SU-DHL-6 (cell line): Measurements from ENCODE around the gene ITPK1.

Source experiments
- H2AFZ ChIP-seq: fragments of 200-600 bp; sonication (generic); 2 replicates; pipeline ENCODE4 v1.6.1; 2014; ENCODE audit warnings: low read depth, mild to moderate bottlenecking, moderate library complexity, mixed read lengths, antibody characterized with exemption, low read length; ENCODE audit not compliant: severe bottlenecking
- H3F3A ChIP-seq: fragments of 200-600 bp; shearing (Covaris generic); 2 replicates; pipeline ENCODE4 v1.6.0; 2016; ENCODE audit warnings: antibody characterized with exemption, mild to moderate bottlenecking; ENCODE audit not compliant: insufficient read depth
- H3K27ac ChIP-seq: fragments of 200-600 bp; sonication (generic); 2 replicates; pipeline ENCODE4 v1.5.1; 2016; ENCODE audit warnings: low read depth, mild to moderate bottlenecking, low read length, moderate library complexity, mixed read lengths
- H3K27me3 ChIP-seq: fragments of 200-600 bp; sonication (generic), shearing (Covaris generic); 2 replicates; pipeline ENCODE4 v1.6.0; 2014; ENCODE audit warnings: mild to moderate bottlenecking, low read length
- H3K36me3 ChIP-seq: fragments of 200-600 bp; sonication (generic); 2 replicates; pipeline ENCODE4 v1.6.1; 2014; ENCODE audit warnings: mild to moderate bottlenecking, low read length, mixed read lengths
- H3K4me2 ChIP-seq: fragments of 300-600, 200-600 bp; shearing (Covaris generic), sonication (generic); 2 replicates; pipeline ENCODE4 v1.6.0; 2014; ENCODE audit warnings: low read length, low read depth, mild to moderate bottlenecking; ENCODE audit not compliant: poor library complexity, severe bottlenecking
- H3K4me3 ChIP-seq: fragments of 200-600 bp; sonication (generic); 2 replicates; pipeline ENCODE4 v1.5.1; 2014; ENCODE audit warnings: antibody characterized with exemption, low read length, mild to moderate bottlenecking, mixed read lengths; ENCODE audit not compliant: insufficient read depth, poor library complexity, severe bottlenecking
- H3K79me2 ChIP-seq: fragments of 200-600 bp; sonication (generic); 2 replicates; pipeline ENCODE4 v1.6.1; 2014; ENCODE audit warnings: mild to moderate bottlenecking, low read length, moderate library complexity; ENCODE audit not compliant: insufficient read depth
- H3K9ac ChIP-seq: fragments of 200-600 bp; sonication (generic); 2 replicates; pipeline ENCODE4 v1.7.0; 2014; ENCODE audit warnings: mild to moderate bottlenecking, low read length
- H3K9me2 ChIP-seq: fragments of 200-600 bp; sonication (generic); replicated peaks from 2 replicates; pipeline ENCODE4 v1.6.1; 2014; ENCODE audit warnings: low read length; ENCODE audit not compliant: insufficient read depth
- H3K9me3 ChIP-seq: fragments of 200-600 bp; sonication (generic); 2 replicates; pipeline ENCODE4 v1.6.1; 2014; ENCODE audit warnings: low read length, mixed read lengths; ENCODE audit not compliant: insufficient read depth
- H4K20me1 ChIP-seq: fragments of 200-600 bp; sonication (generic); 2 replicates; pipeline ENCODE4 v1.6.1; 2014; ENCODE audit warnings: low read depth, mild to moderate bottlenecking, antibody characterized with exemption, low read length, moderate library complexity, mixed read lengths
- EZH2phosphoT487 ChIP-seq: fragments of 200-600 bp; sonication (generic), shearing (Covaris generic); conservative IDR thresholded peaks from 2 replicates; pipeline ENCODE4 v1.6.1; 2018; ENCODE audit warnings: mild to moderate bottlenecking, antibody characterized with exemption, low read length, moderate library complexity, mixed read lengths
- TF ChIP-seq, protein P1 (sequence below): fragments of 200-600 bp; sonication (generic); IDR thresholded peaks from one replicate; pipeline ENCODE4 v1.5.1; 2017; ENCODE audit warnings: antibody characterized with exemption, mild to moderate bottlenecking, low read length, moderate library complexity; ENCODE audit not compliant: insufficient read depth, poor library complexity, severe bottlenecking

ITPK1 gene

GRCh38 chr14:93010522-93011140, 105.1 kb downstream of the ITPK1 start:
- no peak for TF ChIP-seq EZH2phosphoT487
- TF ChIP-seq, protein P1, sequence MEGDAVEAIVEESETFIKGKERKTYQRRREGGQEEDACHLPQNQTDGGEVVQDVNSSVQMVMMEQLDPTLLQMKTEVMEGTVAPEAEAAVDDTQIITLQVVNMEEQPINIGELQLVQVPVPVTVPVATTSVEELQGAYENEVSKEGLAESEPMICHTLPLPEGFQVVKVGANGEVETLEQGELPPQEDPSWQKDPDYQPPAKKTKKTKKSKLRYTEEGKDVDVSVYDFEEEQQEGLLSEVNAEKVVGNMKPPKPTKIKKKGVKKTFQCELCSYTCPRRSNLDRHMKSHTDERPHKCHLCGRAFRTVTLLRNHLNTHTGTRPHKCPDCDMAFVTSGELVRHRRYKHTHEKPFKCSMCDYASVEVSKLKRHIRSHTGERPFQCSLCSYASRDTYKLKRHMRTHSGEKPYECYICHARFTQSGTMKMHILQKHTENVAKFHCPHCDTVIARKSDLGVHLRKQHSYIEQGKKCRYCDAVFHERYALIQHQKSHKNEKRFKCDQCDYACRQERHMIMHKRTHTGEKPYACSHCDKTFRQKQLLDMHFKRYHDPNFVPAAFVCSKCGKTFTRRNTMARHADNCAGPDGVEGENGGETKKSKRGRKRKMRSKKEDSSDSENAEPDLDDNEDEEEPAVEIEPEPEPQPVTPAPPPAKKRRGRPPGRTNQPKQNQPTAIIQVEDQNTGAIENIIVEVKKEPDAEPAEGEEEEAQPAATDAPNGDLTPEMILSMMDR = no peak
- H3K9ac ChIP-seq = no peak overlapping the region
- no peak overlapping the region for H3K4me3 ChIP-seq
- H2AFZ ChIP-seq = no peak overlapping the region
- H4K20me1 ChIP-seq = no peaks in the 10 kb centered on the region
- H3K4me2 ChIP-seq = no peak overlapping the region
- H3F3A ChIP-seq = no peaks in the 10 kb centered on the region
- H3K27ac ChIP-seq = no peak overlapping the region
- no peaks in the 10 kb centered on the region for H3K9me3 ChIP-seq
- no peaks in the 10 kb centered on the region for H3K36me3 ChIP-seq
- no peaks in the 10 kb centered on the region for H3K9me2 ChIP-seq
- no peaks in the 10 kb centered on the region for H3K79me2 ChIP-seq
- no peaks in the 10 kb centered on the region for H3K27me3 ChIP-seq

GRCh38 chr14:93010130-93010499, 105.6 kb downstream of the ITPK1 start:
- no peaks in the 10 kb centered on the region for H3K9me3 ChIP-seq
- no peaks in the 10 kb centered on the region for H4K20me1 ChIP-seq
- no peak overlapping the region for H2AFZ ChIP-seq
- H3K9me2 ChIP-seq = no peaks in the 10 kb centered on the region
- H3K4me3 ChIP-seq = no peak overlapping the region
- H3K79me2 ChIP-seq = no peaks in the 10 kb centered on the region
- TF ChIP-seq EZH2phosphoT487 = no peak
- TF ChIP-seq, protein P1 = no peak
- H3K27me3 ChIP-seq = no peaks in the 10 kb centered on the region
- H3K9ac ChIP-seq = no peak overlapping the region
- no peak overlapping the region for H3K27ac ChIP-seq
- H3K4me2 ChIP-seq = no peak overlapping the region
- no peaks in the 10 kb centered on the region for H3K36me3 ChIP-seq
- no peaks in the 10 kb centered on the region for H3F3A ChIP-seq

DNA sequence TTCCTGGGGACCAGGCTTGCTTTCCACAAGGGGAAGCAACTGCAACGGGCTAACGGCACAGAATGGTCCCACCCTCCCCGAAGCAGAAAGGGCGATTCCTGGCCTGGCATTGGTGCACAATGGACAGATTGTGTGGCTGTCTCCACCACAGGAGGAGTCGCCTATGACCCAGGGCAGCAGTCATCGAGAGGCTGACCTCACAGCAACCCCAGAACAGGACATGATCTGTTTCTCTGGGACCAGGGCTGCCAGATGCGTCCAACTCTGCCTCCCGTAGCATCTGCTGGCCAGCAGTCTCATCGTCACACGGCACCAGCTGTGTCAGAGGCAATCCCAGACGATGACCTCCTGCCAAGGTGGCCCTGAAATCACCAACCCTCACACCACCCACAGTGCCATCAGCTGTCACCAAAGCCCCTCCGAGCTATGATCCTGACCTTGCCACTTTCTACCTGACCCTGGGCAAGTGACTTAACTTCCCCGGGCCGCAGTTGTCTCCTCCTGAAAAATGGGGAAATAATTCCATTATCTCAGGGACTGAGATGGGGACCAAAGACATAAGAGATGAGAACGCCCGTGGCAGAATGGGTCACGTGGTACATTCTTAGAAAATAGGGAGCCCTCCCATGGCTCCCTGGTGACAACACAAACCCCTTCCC, 106.1 kb downstream of the ITPK1 start:
- Histone ChIP-seq H2AFZ (no peak overlapping the region), H3K9ac (no peak overlapping the region), H3K36me3 (no peaks in the 10 kb centered on the region), H3K27ac (no peak overlapping the region), H3K79me2 (no peaks in the 10 kb centered on the region), H3K9me3 (no peaks in the 10 kb centered on the region), H3K4me3 (no peak overlapping the region), H3K27me3 (no peaks in the 10 kb centered on the region), H4K20me1 (no peaks in the 10 kb centered on the region), H3F3A (no peaks in the 10 kb centered on the region), H3K9me2 (no peaks in the 10 kb centered on the region), H3K4me2 (no peak overlapping the region)
- no peak for TF ChIP-seq EZH2phosphoT487
- TF ChIP-seq, protein P1 = no peak
